Osteocyte (in vitro differentiated cells): ENCODE measurements around the gene AKAP6. TPM values are rescaled to one million over a fixed set of nuclear protein-coding genes. Genes with fewer than 3 reads are reported as not detected.

Experiments
- DNase-seq: peaks from one replicate; pipeline ENCODE4 v3.0.0; 2021; ENCODE audit warnings: mixed read lengths; ENCODE audit not compliant: unreplicated experiment; ENCODE audit errors: extremely low spot score
- H3K27ac Mint-ChIP-seq: one replicate; pipeline ENCODE4 v1.8.0; 2021; ENCODE audit warnings: mild to moderate bottlenecking, mixed read lengths; ENCODE audit not compliant: unreplicated experiment
- H3K27me3 Mint-ChIP-seq: one replicate; pipeline ENCODE4 v1.8.0; 2021; ENCODE audit warnings: mixed read lengths; ENCODE audit not compliant: unreplicated experiment
- H3K36me3 Mint-ChIP-seq: one replicate; pipeline ENCODE4 v1.8.0; 2021; ENCODE audit warnings: mixed read lengths; ENCODE audit not compliant: unreplicated experiment
- H3K4me1 Mint-ChIP-seq: one replicate; pipeline ENCODE4 v1.8.0; 2021; ENCODE audit warnings: mixed read lengths; ENCODE audit not compliant: unreplicated experiment
- H3K4me3 Mint-ChIP-seq: one replicate; pipeline ENCODE4 v1.8.0; 2021; ENCODE audit warnings: mild to moderate bottlenecking, moderate library complexity, mixed read lengths; ENCODE audit not compliant: unreplicated experiment
- H3K9me3 Mint-ChIP-seq: one replicate; pipeline ENCODE4 v1.8.0; 2021; ENCODE audit warnings: mixed read lengths; ENCODE audit not compliant: unreplicated experiment
- CTCF ChIP-seq: fragments of 200-600 bp; sonication (generic); IDR thresholded peaks from 2 replicates; pipeline ENCODE4 v1.5.0; 2021; ENCODE audit warnings: antibody characterized with exemption, mild to moderate bottlenecking, moderate library complexity
- total RNA-seq: library from RNA; stranded (reverse); gene quantifications from 2 replicates; pipeline ENCODE4 v1.2.1, GENCODE V29; 2021

The AKAP6 gene
- total RNA-seq, 1 donor from 2014 or later: 4.1 TPM

GRCh38 chr14:32595497-32595896 lies 266.4 kb downstream of the AKAP6 start:
- DNase-seq: no peak
- TF ChIP-seq CTCF: no peak
- no peak overlapping the region for H3K4me3 Mint-ChIP-seq
- no peaks in the 10 kb centered on the region for H3K36me3 Mint-ChIP-seq
- no peaks in the 10 kb centered on the region for H3K9me3 Mint-ChIP-seq
- peak overlapping the region; percentile 80 for H3K27ac Mint-ChIP-seq
- peaks cover 34% of the 10 kb centered on the region for H3K4me1 Mint-ChIP-seq
- no peaks in the 10 kb centered on the region for H3K27me3 Mint-ChIP-seq

GRCh38 chr14:32596390-32596789 lies 267.3 kb downstream of the AKAP6 start:
- no peak for TF ChIP-seq CTCF
- no peaks in the 10 kb centered on the region for H3K27me3 Mint-ChIP-seq
- H3K27ac Mint-ChIP-seq: no peak overlapping the region
- H3K9me3 Mint-ChIP-seq: no peaks in the 10 kb centered on the region
- H3K36me3 Mint-ChIP-seq: no peaks in the 10 kb centered on the region
- H3K4me1 Mint-ChIP-seq: peaks cover 32% of the 10 kb centered on the region
- no peak overlapping the region for H3K4me3 Mint-ChIP-seq
- no peak for DNase-seq

GRCh38 chr14:32597771-32598170 lies 268.7 kb downstream of the AKAP6 start:
- H3K9me3 Mint-ChIP-seq: no peaks in the 10 kb centered on the region
- peaks cover 31% of the 10 kb centered on the region for H3K4me1 Mint-ChIP-seq
- H3K4me3 Mint-ChIP-seq: no peak overlapping the region
- no peak overlapping the region for H3K27ac Mint-ChIP-seq
- no peaks in the 10 kb centered on the region for H3K27me3 Mint-ChIP-seq
- DNase-seq: no peak
- H3K36me3 Mint-ChIP-seq: no peaks in the 10 kb centered on the region
- TF ChIP-seq CTCF: no peak

- H3K36me3 Mint-ChIP-seq: no peaks in the 10 kb centered on the region
- H3K4me1 Mint-ChIP-seq: peaks cover 4% of the 10 kb centered on the region
These were observed 272.0 kb downstream of the AKAP6 start for GRCh38 chr14:32601069-32601468.

GRCh38 chr14:32601906-32602305 lies 272.8 kb downstream of the AKAP6 start:
- H3K4me1 Mint-ChIP-seq: no peaks in the 10 kb centered on the region
- H3K9me3 Mint-ChIP-seq: no peaks in the 10 kb centered on the region
- H3K36me3 Mint-ChIP-seq: no peaks in the 10 kb centered on the region
- H3K4me3 Mint-ChIP-seq: no peak overlapping the region
- DNase-seq: no peak
- H3K27ac Mint-ChIP-seq: no peak overlapping the region
- no peak for TF ChIP-seq CTCF
- no peaks in the 10 kb centered on the region for H3K27me3 Mint-ChIP-seq

More at GRCh38 chr14:32601069-32601468, 272.0 kb downstream of the AKAP6 start:
- no peak for DNase-seq
- no peak overlapping the region for H3K27ac Mint-ChIP-seq
- TF ChIP-seq CTCF: no peak
- no peaks in the 10 kb centered on the region for H3K27me3 Mint-ChIP-seq
- H3K4me3 Mint-ChIP-seq: no peak overlapping the region
- no peaks in the 10 kb centered on the region for H3K9me3 Mint-ChIP-seq
